Ovary (tissue), 3 donors: Measurements from ENCODE around the gene CYP27C1.

Experiments
- POLR2A ChIP-seq: fragments of 450-650 bp; IDR thresholded peaks from one replicate; pipeline ENCODE4 v1.6.1; 2017; ENCODE audit warnings: antibody characterized with exemption, mild to moderate bottlenecking, moderate library complexity
- TF ChIP-seq, protein P1 (sequence below), 3 donors: fragments of 450-650 bp in 2 of 3; fragments of 200-600 bp in 1 of 3; IDR thresholded peaks; one replicate each; pipeline versions ENCODE4 v1.5.1 to v1.8.0; 2016 to 2022; ENCODE audit warnings: antibody characterized with exemption in 3 of 3, mild to moderate bottlenecking in 1 of 3
- donor health status: DM: no; HTN: no; CAD: no.

DNA sequence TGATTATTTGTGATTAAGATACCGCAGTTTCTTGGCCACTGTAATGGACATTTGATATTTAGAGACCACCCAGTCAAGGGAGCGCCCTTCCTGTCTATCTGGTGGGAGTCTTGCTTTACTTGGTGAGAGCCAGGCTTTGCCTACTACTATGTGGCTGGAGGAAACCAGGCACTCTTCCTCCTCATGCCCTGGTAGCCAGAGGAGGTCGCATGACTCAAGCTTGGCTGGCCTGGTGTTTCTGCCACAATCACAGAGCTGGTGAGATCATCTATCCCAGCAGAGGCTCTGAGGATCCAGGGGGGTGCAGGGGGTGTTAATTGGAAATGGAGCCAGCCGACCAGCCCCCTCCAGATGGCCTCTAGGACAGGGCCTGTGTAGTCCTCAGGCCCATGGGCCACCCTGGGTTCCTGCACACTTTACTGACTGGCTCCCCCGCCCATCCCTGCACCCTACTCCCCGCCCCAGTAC is 66.4 kb downstream of the CYP27C1 start:
- TF ChIP-seq, protein P1, sequence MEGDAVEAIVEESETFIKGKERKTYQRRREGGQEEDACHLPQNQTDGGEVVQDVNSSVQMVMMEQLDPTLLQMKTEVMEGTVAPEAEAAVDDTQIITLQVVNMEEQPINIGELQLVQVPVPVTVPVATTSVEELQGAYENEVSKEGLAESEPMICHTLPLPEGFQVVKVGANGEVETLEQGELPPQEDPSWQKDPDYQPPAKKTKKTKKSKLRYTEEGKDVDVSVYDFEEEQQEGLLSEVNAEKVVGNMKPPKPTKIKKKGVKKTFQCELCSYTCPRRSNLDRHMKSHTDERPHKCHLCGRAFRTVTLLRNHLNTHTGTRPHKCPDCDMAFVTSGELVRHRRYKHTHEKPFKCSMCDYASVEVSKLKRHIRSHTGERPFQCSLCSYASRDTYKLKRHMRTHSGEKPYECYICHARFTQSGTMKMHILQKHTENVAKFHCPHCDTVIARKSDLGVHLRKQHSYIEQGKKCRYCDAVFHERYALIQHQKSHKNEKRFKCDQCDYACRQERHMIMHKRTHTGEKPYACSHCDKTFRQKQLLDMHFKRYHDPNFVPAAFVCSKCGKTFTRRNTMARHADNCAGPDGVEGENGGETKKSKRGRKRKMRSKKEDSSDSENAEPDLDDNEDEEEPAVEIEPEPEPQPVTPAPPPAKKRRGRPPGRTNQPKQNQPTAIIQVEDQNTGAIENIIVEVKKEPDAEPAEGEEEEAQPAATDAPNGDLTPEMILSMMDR (IDR thresholded peaks at IDR 0.05) = no peak
- TF ChIP-seq POLR2A = no peak
